22Rv1 (cell line): ENCODE data around the gene CHST13.

Source experiments
- CTCF ChIP-seq: fragments of 450-650 bp; IDR thresholded peaks from 2 replicates; pipeline ENCODE4 v1.5.1; 2017; ENCODE audit warnings: mild to moderate bottlenecking
- ZFX ChIP-seq: fragments of 450-650 bp; IDR thresholded peaks from 2 replicates; pipeline ENCODE4 v1.6.1; 2017; ENCODE audit warnings: antibody characterized with exemption, borderline replicate concordance

GRCh38 chr3:126544596-126545281 lies 20.8 kb downstream of the CHST13 start:
- TF ChIP-seq CTCF (no peak), ZFX (no peak)
